ENCODE measurements around the gene ARHGAP26.

The ARHGAP26 gene

GRCh38 chr5:143029293-143029692 is 259.1 kb downstream of the ARHGAP26 start:
- TF ChIP-seq CTCF (IDR thresholded peaks at IDR 0.05; ENCODE audit: control insufficient read depth, extremely low read depth, insufficient read depth) = no peak
- DNase-seq (ENCODE audit: low read depth) = no peak
- H3K4me3 ChIP-seq (ENCODE audit: low read depth, low read length) = no peak overlapping the region

GRCh38 chr5:143030349-143030748 is 260.2 kb downstream of the ARHGAP26 start:
- TF ChIP-seq CTCF (IDR thresholded peaks at IDR 0.05; ENCODE audit: control insufficient read depth, extremely low read depth, insufficient read depth) = no peak
- DNase-seq (ENCODE audit: low read depth) = no peak
- H3K4me3 ChIP-seq (ENCODE audit: low read depth, low read length) = no peak overlapping the region

GRCh38 chr5:143031781-143032580 is 261.8 kb downstream of the ARHGAP26 start:
- TF ChIP-seq CTCF (IDR thresholded peaks at IDR 0.05; ENCODE audit: control insufficient read depth, extremely low read depth, insufficient read depth) = no peak
- H3K4me3 ChIP-seq (ENCODE audit: low read depth, low read length) = no peak overlapping the region
- no peak for DNase-seq (ENCODE audit: low read depth)

- TF ChIP-seq CTCF (IDR thresholded peaks at IDR 0.05; ENCODE audit: control insufficient read depth, extremely low read depth, insufficient read depth) = no peak
- no peak overlapping the region for H3K4me3 ChIP-seq (ENCODE audit: low read depth, low read length)
- no peak for DNase-seq (ENCODE audit: low read depth)
Observed at GRCh38 chr5:143032581-143032836, 262.3 kb downstream of the ARHGAP26 start.

GRCh38 chr5:143033535-143034250 is 263.5 kb downstream of the ARHGAP26 start:
- DNase-seq (ENCODE audit: low read depth) = no peak
- no peak overlapping the region for H3K4me3 ChIP-seq (ENCODE audit: low read depth, low read length)
- TF ChIP-seq CTCF (IDR thresholded peaks at IDR 0.05; ENCODE audit: control insufficient read depth, extremely low read depth, insufficient read depth) = no peak

GRCh38 chr5:143036146-143036927 is 266.2 kb downstream of the ARHGAP26 start:
- H3K4me3 ChIP-seq (ENCODE audit: low read depth, low read length) = no peak overlapping the region
- DNase-seq (ENCODE audit: low read depth) = no peak
- no peak for TF ChIP-seq CTCF (IDR thresholded peaks at IDR 0.05; ENCODE audit: control insufficient read depth, extremely low read depth, insufficient read depth)

Data from LNCaP clone FGC (cell line).